ENCODE data around the gene ODC1.

- TF ChIP-seq MLX (CRISPR knock-in tag; IDR thresholded peaks at IDR 0.05) (no peak), ZNF263 (CRISPR knock-in tag; IDR thresholded peaks at IDR 0.05; ENCODE audit: low read depth) (no peak), ZNF138 (CRISPR knock-in tag; conservative IDR thresholded peaks at IDR 0.05) (no peak), CTCF (IDR thresholded peaks at IDR 0.05) (no peak), IRF2 (CRISPR knock-in tag; IDR thresholded peaks at IDR 0.05; ENCODE audit: borderline replicate concordance, low read depth) (no peak), CREB1 (CRISPR knock-in tag; IDR thresholded peaks at IDR 0.05) (no peak), ESRRA (CRISPR knock-in tag; IDR thresholded peaks at IDR 0.05; ENCODE audit: borderline replicate concordance) (no peak), USF2 (CRISPR knock-in tag; IDR thresholded peaks at IDR 0.05) (no peak), NFE2L1 (CRISPR knock-in tag; IDR thresholded peaks at IDR 0.05) (no peak), ZNF512 (CRISPR knock-in tag; IDR thresholded peaks at IDR 0.05; ENCODE audit: borderline replicate concordance) (no peak), MAX (CRISPR knock-in tag; IDR thresholded peaks at IDR 0.05) (no peak), NR3C1 (CRISPR knock-in tag; conservative IDR thresholded peaks at IDR 0.05; ENCODE audit: low read depth) (no peak), TEAD4 (CRISPR knock-in tag; IDR thresholded peaks at IDR 0.05) (no peak), ATF2 (CRISPR knock-in tag; IDR thresholded peaks at IDR 0.05; ENCODE audit: borderline replicate concordance, low read depth) (no peak)
Observed at GRCh38 chr2:10399358-10399757, 48.8 kb downstream of the ODC1 start.
